Measurements from ENCODE around the gene PTPRR.
A peak's percentile ranks its signal among the peaks of the same experiment; 100 is the strongest.

Gene PTPRR

DNA sequence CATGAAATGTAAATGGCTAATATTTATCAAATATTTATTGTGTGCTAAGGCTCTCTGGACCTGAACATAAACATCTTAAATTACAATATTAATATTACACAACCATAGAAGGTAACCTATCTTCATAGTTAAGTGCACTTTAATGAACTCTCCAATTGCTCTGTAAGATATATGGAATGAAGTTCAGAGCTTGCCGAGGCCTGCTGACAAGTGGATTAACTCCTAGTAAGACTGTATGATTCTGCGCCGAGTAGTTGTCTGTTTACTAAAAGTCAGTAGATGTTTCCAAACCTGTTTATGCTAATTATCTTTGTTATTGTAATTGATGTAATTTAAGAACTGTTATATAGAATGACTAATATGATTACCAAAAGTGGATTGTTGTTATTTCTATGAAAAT, 77.2 kb downstream of the PTPRR start:
- peak overlapping the region; percentile 64 for H3K27ac ChIP-seq
- no peak for DNase-seq (ENCODE audit: low read depth, low spot score)

DNA sequence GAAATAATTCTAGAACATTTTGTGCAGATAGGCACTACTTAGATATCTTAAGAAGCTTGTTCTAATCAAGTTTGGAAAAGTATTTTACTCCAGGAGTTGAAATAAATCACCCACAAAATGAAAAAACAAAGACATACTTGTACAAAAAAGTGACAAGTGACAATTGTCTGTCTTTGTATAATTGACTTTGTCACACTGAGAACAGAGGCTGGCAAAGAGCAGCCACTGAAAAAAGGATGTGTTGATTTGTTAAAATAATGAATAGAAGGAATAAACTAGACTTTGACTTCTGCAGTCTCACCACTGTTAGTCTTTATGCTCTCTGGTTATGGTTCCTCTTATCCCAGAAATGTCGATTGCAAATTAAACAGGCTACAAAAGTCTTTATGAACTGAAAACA, 77.6 kb downstream of the PTPRR start:
- peak overlapping the region; percentile 64 for H3K27ac ChIP-seq
- no peak for DNase-seq (ENCODE audit: low read depth, low spot score)

DNA sequence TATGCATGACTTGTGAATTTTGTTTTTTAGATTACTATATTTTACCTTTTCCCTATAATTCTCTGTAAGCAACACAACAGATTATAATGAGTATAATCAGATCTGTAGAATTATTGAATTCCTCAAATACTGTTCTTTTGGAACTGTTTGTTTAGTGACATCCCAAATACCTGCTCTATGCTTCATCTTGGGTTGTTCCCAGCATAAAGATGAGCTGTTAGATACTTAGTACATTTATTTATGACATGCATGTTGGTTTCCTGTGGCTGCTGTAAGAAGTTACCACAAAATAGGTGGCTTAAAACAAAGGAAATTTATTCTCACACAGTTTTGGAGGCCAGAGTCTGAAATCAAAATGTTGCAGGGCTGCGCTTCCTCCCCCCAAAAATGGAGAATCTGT, 78.4 kb downstream of the PTPRR start:
- no peak for DNase-seq (ENCODE audit: low read depth, low spot score)
- H3K27ac ChIP-seq, result peak overlapping the region; percentile 64

DNA sequence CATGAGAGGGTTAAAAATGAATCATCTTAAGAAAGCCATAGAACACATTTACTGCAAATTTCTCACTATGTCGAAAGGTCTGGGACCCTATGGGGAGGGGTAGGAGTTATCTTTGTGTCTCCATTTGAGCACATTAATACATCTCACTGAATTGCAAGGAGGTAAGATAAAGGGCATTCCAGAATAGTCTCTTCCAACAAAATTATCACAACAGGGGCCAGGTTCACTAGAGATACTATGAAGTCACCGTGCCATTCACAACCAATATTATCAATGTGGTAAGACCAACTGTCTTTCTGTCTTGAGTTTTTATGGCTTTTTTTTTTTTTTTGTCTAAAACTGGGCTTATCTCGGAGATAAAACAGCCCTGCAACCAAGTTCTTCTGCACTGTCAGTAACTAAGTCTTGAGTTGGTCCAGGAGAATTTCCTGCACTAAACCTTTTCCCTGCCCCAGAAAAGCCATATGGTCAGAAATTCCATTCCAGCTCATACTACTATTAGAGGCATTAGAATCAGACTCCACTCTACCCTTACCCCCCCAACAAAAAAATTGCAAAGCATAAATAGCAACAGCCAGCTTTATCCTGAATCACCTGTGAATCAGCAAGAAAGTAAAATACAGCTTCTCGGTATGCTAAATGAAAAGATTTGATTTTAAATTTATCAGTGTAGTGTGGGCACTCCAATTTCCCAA, 79.7 kb downstream of the PTPRR start:
- DNase-seq (ENCODE audit: low read depth, low spot score), result no peak
- peak overlapping the region; percentile 64 for H3K27ac ChIP-seq

DNA sequence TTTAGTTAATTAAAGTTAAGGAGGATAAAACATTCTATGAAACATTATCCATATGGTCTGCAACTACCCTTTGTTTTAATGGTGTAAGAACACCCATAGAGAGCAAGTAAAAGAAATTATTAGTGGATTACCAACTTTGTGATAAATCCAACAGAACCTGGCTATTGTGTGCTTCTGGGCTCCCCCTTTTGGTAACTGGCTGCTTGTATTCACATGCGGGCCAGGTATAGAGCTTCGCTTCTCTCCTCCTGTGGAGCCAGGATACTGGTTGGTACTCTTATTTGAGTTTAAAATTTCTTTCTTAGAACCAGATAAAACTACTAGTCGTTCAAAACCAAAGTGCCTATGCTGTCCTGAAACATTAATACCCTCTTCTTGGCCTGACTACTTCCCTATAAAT, 81.0 kb downstream of the PTPRR start:
- no peak overlapping the region for H3K27ac ChIP-seq
- DNase-seq (ENCODE audit: low read depth, low spot score), result no peak

DNA sequence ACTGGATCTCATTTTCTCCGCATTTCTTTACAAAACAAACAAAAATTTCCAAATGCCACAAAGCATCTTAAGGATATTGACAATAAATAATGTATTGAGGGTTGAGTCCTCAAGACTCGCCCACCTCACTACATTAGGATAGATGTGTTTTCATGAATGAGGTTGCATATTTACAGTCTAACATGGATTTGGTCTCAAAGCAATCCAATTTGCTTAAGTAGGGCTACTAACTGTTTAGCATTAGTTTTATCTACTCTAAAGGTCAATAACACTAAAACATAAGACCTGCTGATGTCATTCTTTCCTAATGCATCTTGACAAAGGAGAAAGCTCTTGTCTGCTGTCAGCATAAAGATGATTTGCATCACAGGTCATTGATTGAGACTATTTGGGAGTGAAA, 82.4 kb downstream of the PTPRR start:
- H3K27ac ChIP-seq, result no peak overlapping the region
- DNase-seq (ENCODE audit: low read depth, low spot score), result no peak

DNA sequence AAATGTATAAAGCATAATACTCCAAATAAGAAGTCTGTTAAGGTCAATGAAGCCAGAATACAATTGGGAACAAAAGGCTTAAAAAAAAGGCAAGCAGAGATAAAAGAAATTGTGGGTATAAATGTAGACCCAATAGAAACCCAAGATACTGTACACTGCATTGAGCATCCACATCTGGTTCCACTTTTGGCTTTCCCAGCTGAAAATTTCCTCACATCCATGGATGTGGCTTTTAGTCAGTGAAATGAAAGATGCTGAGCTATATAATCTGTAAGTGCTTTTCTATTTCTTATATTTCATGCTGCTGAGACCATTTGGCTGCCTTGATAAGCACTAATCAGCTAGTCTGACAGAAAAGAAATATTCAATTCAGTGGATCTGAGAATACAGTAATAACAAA, 83.5 kb downstream of the PTPRR start:
- no peak for DNase-seq (ENCODE audit: low read depth, low spot score)
- no peak overlapping the region for H3K27ac ChIP-seq

DNA sequence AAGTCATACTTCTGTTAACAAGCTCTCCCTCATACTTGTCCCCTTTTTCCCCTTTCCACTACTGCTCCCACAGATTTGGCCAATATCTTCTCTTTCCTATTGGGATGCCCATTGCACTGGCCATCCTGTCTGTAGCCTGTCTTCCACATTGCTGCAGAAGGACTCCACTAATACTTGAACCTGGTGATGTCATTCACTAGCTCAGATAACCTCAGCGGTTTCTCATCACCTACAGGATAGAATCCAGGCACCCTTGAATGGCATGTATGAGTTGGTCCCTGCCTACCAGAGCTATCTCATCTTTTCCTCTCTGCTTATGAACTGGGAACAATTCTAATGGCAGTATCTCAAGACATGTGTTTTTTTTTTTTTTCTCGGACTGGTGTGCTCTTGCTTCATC, 84.6 kb downstream of the PTPRR start:
- no peak overlapping the region for H3K27ac ChIP-seq
- DNase-seq (ENCODE audit: low read depth, low spot score), result no peak

DNA sequence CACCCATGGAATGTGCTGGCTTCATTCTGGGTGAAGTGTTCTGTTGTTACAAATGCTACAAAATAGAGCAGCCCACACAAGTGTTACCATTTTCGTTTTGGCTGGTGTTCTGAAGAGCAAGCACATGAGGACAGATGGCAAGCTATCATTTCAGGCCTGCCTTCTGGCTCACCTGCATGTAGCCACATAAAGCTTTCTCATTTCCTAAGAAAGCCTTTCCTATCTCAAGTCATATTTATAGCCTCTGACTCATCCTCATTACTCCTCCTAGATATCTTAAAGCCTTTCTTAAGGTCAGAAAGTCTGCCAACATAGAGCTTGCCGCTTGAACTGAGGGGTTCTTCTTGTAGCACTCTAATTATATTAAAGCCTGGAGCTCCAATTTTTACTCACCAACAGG, 89.0 kb downstream of the PTPRR start:
- DNase-seq (ENCODE audit: low read depth, low spot score), result no peak
- H3K27ac ChIP-seq, result no peak overlapping the region

DNA sequence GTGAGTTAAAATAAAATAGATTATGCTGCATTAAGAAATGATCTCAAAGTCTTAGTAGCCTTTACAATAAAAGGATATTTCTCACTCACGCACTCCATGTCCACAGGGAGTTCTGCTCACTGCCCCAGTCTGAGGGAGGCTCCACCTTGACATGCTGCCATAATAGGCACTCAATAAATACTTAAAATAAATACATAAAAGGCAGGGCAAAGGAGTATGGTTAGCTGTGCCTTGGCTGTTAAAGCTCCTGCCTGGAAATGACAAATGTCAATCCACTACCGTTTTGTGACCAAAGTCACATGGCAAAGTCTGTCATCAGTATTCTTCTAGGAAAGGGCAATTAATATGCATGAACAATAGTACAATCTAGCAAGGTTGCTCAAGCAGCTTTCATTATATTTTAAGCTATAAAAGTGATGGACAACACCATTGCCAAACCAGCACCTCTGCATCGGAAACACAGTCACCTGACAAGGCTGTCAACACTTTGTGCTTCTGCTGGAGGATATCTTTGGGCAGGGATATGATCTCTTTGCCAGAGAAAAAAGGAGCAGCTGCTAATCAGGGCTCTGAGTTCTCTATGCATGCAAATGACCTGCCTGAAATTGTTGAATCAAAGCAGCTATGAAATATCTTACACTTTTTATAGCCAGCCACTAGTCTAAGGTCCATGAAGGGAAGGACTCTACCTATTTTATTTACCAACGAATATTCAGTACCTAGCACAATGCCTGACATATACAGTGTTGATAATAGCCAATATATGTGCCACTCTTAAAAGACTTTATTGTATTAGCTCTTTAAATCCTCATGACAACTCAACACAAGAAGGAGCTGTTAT, 90.1 kb downstream of the PTPRR start:
- no peak overlapping the region for H3K27ac ChIP-seq
- DNase-seq (ENCODE audit: low read depth, low spot score), result no peak

DNA sequence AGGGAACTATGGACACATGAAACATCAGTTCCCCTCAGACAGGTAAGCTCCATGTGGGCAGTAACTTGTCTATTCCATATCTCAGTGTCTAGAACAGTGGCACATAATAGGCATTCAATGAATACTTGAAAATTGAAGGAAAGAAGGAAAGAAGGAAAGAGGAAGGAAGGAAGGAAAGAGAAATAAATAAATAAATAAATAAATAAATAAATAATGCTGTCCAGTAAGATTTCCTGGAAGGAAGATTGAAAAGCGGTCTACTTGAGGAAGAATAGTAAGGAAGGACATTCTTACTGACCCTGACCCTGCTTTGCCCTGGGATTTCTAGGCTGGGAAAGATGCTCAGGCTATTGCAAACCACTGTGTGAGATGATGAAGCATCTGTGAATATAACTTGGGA, 91.5 kb downstream of the PTPRR start:
- no peak for DNase-seq (ENCODE audit: low read depth, low spot score)

DNA sequence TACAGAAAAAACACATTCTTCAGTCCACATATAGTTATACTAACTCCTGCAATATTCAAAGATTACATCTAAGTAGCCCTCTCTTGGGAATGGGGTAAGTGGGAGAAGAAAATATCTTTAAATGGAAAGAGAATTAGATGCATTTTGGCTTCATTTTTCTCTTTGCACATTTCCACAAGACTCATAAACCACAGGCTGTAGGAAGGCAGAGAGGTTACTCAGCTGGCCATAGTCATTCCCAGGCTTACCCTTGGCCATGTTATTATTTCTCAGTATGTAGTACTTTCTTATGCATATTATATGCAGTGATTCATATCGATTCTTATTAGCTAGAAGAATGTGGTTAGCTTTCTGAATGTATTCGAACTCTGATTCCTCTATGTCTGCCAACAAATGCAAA, 92.2 kb downstream of the PTPRR start:
- DNase-seq (ENCODE audit: low read depth, low spot score), result no peak
- no peak overlapping the region for H3K27ac ChIP-seq

More for the DNA sequence above, 91.5 kb downstream of the PTPRR start:
- no peak overlapping the region for H3K27ac ChIP-seq

DNA sequence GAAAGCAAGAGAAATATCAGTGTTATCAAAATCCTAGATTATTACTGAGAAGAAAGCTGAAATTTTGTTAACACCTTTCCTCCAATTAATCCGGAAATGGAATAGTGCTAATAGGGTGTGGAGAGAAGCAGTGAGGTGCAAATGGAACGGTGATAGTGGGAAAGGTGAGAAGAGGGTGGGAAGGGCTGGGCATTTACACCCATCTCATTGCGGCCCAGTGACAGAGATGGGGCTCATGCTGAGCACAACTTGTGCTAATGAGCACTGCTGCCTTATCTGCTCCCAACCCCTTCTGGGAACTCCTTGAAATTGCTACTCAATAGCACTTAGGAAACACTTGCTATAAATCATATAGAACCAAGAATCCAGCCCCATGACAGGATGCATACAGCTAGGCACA, 94.4 kb downstream of the PTPRR start:
- no peak overlapping the region for H3K27ac ChIP-seq
- no peak for DNase-seq (ENCODE audit: low read depth, low spot score)

DNA sequence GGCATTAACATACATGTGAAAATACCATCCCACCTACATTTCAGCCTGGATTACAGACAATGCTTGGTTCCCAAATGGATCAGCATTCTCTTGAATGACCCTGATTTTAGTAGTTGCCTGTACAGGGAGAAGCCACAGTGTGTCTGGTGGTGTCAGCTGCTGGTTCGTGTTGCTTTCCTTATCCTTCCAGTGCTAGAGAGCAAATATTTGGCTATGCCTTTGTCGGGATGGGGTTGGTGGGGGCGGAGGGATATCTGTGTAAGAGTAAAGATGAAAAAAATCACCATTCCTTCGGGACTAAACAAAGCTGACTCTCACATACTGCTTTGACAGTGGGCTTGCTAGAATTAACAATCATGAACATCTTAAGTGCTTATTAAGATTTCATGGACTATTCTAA, 96.0 kb downstream of the PTPRR start:
- DNase-seq (ENCODE audit: low read depth, low spot score), result no peak
- no peak overlapping the region for H3K27ac ChIP-seq

DNA sequence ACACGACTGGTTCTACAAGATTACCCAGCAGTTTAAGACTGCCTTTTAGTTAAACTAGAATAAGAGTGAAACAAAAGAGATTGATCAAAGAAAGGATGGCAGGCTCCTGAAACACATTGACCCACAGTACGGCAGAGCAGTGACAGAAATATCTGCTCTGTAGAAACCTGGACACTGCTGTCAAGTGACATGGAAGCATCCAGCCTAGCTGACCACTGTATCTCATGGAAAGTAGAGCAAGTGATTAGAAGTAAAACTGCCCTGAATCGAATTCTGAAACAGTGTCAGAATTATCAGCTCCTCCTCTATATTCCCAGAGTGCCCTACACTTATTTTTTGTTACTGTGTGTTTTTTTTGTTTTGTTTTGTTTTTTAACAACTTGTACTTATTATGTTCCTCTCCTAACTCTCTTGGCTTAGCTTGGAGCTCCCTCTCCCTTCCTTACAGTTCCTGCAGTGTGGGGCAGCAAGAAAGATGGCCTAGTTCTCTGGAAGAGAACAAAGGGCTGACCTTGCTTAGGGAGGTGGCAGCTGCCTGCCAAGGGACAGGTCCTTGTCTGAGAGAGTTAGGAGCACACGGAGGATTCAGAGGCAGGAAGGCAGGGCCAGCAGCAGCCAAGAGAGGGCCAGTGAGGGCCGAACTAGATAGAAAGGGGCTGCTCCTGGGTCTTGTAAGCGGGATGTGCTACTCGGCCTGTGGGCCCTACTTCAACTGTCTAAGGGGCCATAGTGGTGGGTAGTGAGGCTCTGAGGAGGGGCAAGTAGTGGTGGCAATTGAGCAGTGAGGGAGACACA, 97.2 kb downstream of the PTPRR start:
- H3K27ac ChIP-seq, result no peak overlapping the region
- no peak for DNase-seq (ENCODE audit: low read depth, low spot score)

DNA sequence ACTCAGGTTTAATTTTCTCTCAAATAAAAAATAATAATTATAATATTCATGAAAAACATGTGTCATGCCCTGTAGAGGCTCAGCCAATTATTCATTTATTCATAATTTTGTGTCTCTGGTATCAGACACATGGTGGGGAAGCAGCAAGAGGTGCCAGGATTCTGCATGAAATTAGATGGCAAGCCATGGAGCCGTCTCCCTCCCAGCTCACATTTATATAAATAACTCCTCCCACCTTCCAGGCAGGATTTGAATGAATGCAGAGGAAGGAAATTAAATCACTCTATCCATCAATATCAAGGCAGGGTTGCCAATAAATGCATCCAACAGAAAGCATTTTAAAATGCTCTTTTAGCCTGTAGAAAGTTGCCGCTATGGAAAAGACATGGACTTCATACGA, 98.1 kb downstream of the PTPRR start:
- no peak for DNase-seq (ENCODE audit: low read depth, low spot score)
- no peak overlapping the region for H3K27ac ChIP-seq

DNA sequence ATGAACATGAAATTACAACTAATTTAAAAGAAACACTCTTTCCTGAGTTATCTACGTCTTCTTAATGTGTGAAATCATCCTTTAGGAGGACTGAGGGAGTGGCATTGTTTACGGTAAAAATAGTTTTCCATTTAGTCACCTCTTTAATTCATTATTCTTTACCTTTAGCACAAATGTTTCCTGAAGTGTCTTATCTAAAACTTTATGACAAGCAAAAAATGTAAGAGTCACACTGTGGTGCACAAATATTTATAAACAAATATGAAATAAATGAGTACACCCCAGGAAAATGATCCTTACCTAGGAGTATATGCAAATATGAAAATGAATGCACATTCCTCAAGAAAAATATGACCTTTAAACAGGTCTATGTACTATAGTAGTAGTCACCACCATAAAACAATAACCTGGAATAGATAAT, 104.6 kb downstream of the PTPRR start:
- H3K27ac ChIP-seq, result no peak overlapping the region
- DNase-seq (ENCODE audit: low read depth, low spot score), result no peak

DNA sequence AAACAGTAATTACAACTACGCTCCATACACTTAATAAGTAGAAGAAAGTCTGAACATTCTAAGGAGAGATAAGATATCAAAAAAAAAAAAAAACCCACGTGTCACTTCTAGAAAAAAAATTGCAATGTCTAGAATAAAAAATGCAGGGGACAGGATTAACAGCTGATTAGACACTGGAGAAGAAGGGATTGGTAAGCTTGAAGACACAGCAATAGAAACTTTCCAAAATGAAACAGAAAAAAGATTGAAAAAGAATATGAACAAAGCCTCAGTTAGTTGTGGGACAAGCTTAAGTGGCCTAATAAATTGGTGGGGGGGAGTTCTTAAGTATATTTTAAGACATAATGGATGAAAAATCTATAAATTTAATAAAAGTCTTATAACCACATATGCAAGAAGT, 105.5 kb downstream of the PTPRR start:
- DNase-seq (ENCODE audit: low read depth, low spot score), result no peak
- H3K27ac ChIP-seq, result no peak overlapping the region

DNA sequence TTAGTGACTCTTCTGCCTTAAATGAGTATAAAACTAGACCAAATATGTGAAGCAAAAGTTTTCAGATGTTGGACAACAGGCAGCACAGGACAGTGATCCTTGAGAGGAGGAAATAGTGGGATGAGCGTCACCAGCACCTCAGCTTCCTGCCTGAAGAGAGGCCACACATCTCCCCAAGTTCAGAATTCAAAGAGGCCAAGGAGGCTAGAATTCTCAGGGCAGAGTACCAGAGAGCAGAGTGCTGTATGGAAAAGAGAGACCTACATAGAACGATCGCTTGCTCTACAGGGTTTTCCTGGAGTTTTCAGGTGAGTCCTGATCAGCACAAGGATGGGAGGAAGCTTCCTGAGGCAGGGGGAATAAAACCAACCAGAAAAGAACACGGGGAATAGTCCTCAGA, 107.0 kb downstream of the PTPRR start:
- no peak for DNase-seq (ENCODE audit: low read depth, low spot score)
- H3K27ac ChIP-seq, result no peak overlapping the region

DNA sequence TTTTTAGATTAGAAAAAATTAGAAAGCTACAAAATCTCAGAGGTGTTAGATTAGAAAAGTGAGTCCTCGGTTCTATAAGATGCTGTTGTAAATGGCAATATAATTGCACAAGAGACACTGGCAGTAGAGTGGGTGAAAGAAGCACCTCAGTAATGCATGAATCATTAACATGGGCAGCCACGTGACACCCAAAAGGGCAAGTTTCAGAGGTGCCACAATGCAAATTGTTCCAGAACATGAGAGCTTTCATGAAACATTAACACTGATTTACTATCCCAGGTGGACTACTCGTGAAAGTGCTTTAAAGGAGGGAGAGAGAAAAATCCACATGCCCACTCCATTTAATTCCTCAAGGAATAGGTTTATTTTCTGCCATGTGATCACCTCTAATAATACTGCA, 108.4 kb downstream of the PTPRR start:
- no peak for DNase-seq (ENCODE audit: low read depth, low spot score)
- H3K27ac ChIP-seq, result no peak overlapping the region

DNA sequence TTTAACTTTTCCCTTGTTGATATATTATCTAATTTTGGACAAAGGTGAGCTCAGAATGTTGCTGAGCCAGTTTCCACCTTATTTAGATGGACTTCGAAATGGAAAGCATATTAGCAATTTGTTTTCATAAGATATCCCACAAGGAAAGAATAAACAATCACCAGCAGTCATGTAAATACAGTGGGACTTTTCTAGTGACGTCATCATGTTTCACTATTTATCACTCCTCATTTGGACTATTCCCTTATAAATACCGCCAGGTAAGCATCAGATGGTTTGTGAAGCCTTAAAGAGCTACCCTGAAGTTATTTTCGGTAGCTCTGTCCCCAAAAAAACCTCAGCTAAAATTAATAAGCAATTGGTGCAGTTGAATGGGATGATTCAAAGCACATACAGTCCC, 110.7 kb downstream of the PTPRR start:
- H3K27ac ChIP-seq, result no peak overlapping the region
- DNase-seq (ENCODE audit: low read depth, low spot score), result no peak
